HepG2 (cell line): Measurements from ENCODE around the gene RHBDF2. TPM values are rescaled to one million over a fixed set of nuclear protein-coding genes. Genes with fewer than 3 reads are reported as not detected.

ENCODE experiments used
- CBFB ChIP-seq: sonication (generic); formaldehyde crosslinking; IDR thresholded peaks from 2 replicates; pipeline ENCODE4 v1.4.0; 2020; ENCODE audit warnings: missing genetic modification reagents
- HMGA1 ChIP-seq: sonication (generic); formaldehyde crosslinking; conservative IDR thresholded peaks from 2 replicates; pipeline ENCODE4 v1.4.0; 2020; ENCODE audit warnings: missing genetic modification reagents
- JUNB ChIP-seq: sonication (generic); formaldehyde crosslinking; IDR thresholded peaks from 2 replicates; pipeline ENCODE4 v1.8.0; 2022; ENCODE audit warnings: missing genetic modification reagents, mild to moderate bottlenecking, borderline replicate concordance
- SALL1 ChIP-seq: sonication (generic); formaldehyde crosslinking; IDR thresholded peaks from 2 replicates; pipeline ENCODE4 v1.8.0; 2022; ENCODE audit warnings: mild to moderate bottlenecking, missing genetic modification reagents
- TEAD2 ChIP-seq: sonication (generic); formaldehyde crosslinking; IDR thresholded peaks from 2 replicates; pipeline ENCODE4 v1.9.0; 2021; ENCODE audit warnings: missing genetic modification reagents
- ZNF10 ChIP-seq: sonication (generic); formaldehyde crosslinking; IDR thresholded peaks from 2 replicates; pipeline ENCODE4 v1.4.0; 2020; ENCODE audit warnings: mild to moderate bottlenecking, low read depth, missing genetic modification reagents, borderline replicate concordance
- ZNF24 ChIP-seq: fragments of 450-650 bp; IDR thresholded peaks from 2 replicates; pipeline ENCODE4 v1.6.1; 2017; ENCODE audit warnings: antibody characterized with exemption, mild to moderate bottlenecking
- ZNF3 ChIP-seq: IDR thresholded peaks from 2 replicates; pipeline ENCODE4 v1.7.0; 2017; ENCODE audit warnings: inconsistent platforms
- ZNF451 ChIP-seq: sonication (generic); formaldehyde crosslinking; IDR thresholded peaks from 2 replicates; pipeline ENCODE4 v1.5.0; 2020; ENCODE audit warnings: mild to moderate bottlenecking, missing genetic modification reagents
- ZNF567 ChIP-seq: sonication (generic); formaldehyde crosslinking; IDR thresholded peaks from 2 replicates; pipeline ENCODE4 v1.8.1; 2023; ENCODE audit warnings: mild to moderate bottlenecking, missing genetic modification reagents, borderline replicate concordance
- ZNF660 ChIP-seq: sonication (generic); formaldehyde crosslinking; IDR thresholded peaks from 2 replicates; pipeline ENCODE4 v1.5.1; 2020; ENCODE audit warnings: mild to moderate bottlenecking, low read depth, missing genetic modification reagents, borderline replicate concordance
- ZNF709 ChIP-seq: sonication (generic); formaldehyde crosslinking; IDR thresholded peaks from 2 replicates; pipeline ENCODE4 v1.5.0; 2020; ENCODE audit warnings: mild to moderate bottlenecking, missing genetic modification reagents
- polyA plus RNA-seq, 8 experiments: library from polyadenylated mRNA; depleted of rRNA in 3 of 8; stranded (reverse) in 7 of 8; unstranded in 1 of 8; fragments of >200 nt; fragmentation: Illumina TruSeq in 4 of 8; extraction: Trizol in 4 of 8; gene quantifications; 2 replicates each; pipeline versions ENCODE4 v1.2.1 to v1.2.3, GENCODE V29; 2011 to 2016; ENCODE audit warnings: low read depth in 4 of 8, missing spikeins in 1 of 8, mixed read lengths in 1 of 8; ENCODE audit not compliant: insufficient read depth in 1 of 8
- total RNA-seq, 5 experiments: library from RNA; depleted of rRNA; stranded (reverse); fragments of >200 nt; fragmentation: Illumina TruSeq; extraction: Trizol; gene quantifications; 2 replicates each; pipeline ENCODE4 v1.2.3, GENCODE V29; 2016; ENCODE audit warnings: low read depth in 1 of 5
- TF ChIP-seq, protein P1 (sequence below): sonication (generic); formaldehyde crosslinking; IDR thresholded peaks from 2 replicates; pipeline ENCODE4 v1.5.0; 2020; ENCODE audit warnings: mild to moderate bottlenecking, missing genetic modification reagents, borderline replicate concordance
- TF ChIP-seq, protein P2 (sequence below): IDR thresholded peaks from 2 replicates; pipeline ENCODE4 v1.4.0; 2020; ENCODE audit warnings: mild to moderate bottlenecking, missing genetic modification reagents
- TF ChIP-seq, protein P3 (sequence below): sonication (generic); formaldehyde crosslinking; IDR thresholded peaks from 2 replicates; pipeline ENCODE4 v1.9.0; 2021; ENCODE audit warnings: missing genetic modification reagents, borderline replicate concordance
- TF ChIP-seq, protein P4 (sequence below): IDR thresholded peaks from 2 replicates; pipeline ENCODE4 v1.6.1; 2016; ENCODE audit warnings: mild to moderate bottlenecking, missing biosample characterization, missing genetic modification reagents

The RHBDF2 gene
- total and polyA plus RNA-seq, 2 of the 13 experiments (the other 11 are each of a cell fraction or from before 2014, with no cell fraction given): 7.8 to 24.2 TPM

DNA sequence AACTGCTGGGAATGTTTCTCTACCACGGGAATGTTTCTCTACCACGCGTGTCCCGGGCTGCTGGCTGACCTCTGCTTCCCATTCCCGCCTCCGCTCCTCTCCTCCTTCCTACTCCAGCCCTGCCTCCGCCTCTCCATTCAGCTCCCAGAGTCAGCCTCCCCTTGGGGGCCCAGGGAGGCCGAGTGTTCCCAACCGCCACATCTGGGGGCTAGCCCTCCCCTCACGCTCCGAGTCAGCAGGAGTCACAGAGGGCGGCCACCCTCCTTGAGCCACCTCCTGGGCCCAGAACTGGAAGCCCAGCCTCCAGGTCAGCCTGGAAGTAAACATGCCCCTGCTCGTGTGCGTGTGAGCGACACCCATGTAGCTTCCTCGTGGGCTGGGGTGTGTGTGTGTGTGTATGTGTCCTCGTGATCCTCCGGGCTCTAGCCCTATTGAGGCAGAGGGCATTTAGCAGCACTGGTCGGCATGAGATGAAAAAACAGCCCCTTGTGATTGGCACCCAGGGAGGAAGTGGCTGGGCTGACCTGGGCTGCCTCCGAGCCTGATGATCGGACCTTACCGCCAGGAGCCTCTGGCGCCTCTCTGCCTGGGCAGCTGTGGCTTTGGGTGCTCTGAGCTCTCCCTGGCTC lies 29.0 kb upstream of the RHBDF2 start (continued):
- TF ChIP-seq HMGA1 (CRISPR knock-in tag) (no peak), JUNB (CRISPR knock-in tag) (no peak), ZNF10 (CRISPR knock-in tag) (0 out of 2 replicates have a peak, but pooled peaks have one; percentile 71), ZNF24 (no peak), ZNF660 (CRISPR knock-in tag) (no peak), ZNF709 (CRISPR knock-in tag) (no peak), CBFB (CRISPR knock-in tag) (no peak), TEAD2 (CRISPR knock-in tag) (no peak), ZNF451 (CRISPR knock-in tag) (no peak), ZNF3 (CRISPR knock-in tag) (no peak), SALL1 (CRISPR knock-in tag) (peak; percentile 31; the same call in 1 of the 2 replicates), ZNF567 (CRISPR knock-in tag) (no peak)
- TF ChIP-seq, protein P1, sequence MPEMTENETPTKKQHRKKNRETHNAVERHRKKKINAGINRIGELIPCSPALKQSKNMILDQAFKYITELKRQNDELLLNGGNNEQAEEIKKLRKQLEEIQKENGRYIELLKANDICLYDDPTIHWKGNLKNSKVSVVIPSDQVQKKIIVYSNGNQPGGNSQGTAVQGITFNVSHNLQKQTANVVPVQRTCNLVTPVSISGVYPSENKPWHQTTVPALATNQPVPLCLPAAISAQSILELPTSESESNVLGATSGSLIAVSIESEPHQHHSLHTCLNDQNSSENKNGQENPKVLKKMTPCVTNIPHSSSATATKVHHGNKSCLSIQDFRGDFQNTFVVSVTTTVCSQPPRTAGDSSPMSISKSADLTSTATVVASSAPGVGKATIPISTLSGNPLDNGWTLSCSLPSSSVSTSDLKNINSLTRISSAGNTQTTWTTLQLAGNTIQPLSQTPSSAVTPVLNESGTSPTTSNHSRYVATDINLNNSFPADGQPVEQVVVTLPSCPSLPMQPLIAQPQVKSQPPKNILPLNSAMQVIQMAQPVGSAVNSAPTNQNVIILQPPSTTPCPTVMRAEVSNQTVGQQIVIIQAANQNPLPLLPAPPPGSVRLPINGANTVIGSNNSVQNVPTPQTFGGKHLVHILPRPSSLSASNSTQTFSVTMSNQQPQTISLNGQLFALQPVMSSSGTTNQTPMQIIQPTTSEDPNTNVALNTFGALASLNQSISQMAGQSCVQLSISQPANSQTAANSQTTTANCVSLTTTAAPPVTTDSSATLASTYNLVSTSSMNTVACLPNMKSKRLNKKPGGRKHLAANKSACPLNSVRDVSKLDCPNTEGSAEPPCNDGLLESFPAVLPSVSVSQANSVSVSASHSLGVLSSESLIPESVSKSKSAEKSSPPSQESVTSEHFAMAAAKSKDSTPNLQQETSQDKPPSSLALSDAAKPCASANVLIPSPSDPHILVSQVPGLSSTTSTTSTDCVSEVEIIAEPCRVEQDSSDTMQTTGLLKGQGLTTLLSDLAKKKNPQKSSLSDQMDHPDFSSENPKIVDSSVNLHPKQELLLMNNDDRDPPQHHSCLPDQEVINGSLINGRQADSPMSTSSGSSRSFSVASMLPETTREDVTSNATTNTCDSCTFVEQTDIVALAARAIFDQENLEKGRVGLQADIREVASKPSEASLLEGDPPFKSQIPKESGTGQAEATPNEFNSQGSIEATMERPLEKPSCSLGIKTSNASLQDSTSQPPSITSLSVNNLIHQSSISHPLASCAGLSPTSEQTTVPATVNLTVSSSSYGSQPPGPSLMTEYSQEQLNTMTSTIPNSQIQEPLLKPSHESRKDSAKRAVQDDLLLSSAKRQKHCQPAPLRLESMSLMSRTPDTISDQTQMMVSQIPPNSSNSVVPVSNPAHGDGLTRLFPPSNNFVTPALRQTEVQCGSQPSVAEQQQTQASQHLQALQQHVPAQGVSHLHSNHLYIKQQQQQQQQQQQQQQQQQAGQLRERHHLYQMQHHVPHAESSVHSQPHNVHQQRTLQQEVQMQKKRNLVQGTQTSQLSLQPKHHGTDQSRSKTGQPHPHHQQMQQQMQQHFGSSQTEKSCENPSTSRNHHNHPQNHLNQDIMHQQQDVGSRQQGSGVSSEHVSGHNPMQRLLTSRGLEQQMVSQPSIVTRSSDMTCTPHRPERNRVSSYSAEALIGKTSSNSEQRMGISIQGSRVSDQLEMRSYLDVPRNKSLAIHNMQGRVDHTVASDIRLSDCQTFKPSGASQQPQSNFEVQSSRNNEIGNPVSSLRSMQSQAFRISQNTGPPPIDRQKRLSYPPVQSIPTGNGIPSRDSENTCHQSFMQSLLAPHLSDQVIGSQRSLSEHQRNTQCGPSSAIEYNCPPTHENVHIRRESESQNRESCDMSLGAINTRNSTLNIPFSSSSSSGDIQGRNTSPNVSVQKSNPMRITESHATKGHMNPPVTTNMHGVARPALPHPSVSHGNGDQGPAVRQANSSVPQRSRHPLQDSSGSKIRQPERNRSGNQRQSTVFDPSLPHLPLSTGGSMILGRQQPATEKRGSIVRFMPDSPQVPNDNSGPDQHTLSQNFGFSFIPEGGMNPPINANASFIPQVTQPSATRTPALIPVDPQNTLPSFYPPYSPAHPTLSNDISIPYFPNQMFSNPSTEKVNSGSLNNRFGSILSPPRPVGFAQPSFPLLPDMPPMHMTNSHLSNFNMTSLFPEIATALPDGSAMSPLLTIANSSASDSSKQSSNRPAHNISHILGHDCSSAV (CRISPR knock-in tag): no peak
- TF ChIP-seq, protein P2, sequence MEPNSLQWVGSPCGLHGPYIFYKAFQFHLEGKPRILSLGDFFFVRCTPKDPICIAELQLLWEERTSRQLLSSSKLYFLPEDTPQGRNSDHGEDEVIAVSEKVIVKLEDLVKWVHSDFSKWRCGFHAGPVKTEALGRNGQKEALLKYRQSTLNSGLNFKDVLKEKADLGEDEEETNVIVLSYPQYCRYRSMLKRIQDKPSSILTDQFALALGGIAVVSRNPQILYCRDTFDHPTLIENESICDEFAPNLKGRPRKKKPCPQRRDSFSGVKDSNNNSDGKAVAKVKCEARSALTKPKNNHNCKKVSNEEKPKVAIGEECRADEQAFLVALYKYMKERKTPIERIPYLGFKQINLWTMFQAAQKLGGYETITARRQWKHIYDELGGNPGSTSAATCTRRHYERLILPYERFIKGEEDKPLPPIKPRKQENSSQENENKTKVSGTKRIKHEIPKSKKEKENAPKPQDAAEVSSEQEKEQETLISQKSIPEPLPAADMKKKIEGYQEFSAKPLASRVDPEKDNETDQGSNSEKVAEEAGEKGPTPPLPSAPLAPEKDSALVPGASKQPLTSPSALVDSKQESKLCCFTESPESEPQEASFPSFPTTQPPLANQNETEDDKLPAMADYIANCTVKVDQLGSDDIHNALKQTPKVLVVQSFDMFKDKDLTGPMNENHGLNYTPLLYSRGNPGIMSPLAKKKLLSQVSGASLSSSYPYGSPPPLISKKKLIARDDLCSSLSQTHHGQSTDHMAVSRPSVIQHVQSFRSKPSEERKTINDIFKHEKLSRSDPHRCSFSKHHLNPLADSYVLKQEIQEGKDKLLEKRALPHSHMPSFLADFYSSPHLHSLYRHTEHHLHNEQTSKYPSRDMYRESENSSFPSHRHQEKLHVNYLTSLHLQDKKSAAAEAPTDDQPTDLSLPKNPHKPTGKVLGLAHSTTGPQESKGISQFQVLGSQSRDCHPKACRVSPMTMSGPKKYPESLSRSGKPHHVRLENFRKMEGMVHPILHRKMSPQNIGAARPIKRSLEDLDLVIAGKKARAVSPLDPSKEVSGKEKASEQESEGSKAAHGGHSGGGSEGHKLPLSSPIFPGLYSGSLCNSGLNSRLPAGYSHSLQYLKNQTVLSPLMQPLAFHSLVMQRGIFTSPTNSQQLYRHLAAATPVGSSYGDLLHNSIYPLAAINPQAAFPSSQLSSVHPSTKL (CRISPR knock-in tag): peak; percentile 3; the same call in 1 of the 2 replicates
- TF ChIP-seq, protein P3, sequence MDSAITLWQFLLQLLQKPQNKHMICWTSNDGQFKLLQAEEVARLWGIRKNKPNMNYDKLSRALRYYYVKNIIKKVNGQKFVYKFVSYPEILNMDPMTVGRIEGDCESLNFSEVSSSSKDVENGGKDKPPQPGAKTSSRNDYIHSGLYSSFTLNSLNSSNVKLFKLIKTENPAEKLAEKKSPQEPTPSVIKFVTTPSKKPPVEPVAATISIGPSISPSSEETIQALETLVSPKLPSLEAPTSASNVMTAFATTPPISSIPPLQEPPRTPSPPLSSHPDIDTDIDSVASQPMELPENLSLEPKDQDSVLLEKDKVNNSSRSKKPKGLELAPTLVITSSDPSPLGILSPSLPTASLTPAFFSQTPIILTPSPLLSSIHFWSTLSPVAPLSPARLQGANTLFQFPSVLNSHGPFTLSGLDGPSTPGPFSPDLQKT (CRISPR knock-in tag): no peak
- TF ChIP-seq, protein P4, sequence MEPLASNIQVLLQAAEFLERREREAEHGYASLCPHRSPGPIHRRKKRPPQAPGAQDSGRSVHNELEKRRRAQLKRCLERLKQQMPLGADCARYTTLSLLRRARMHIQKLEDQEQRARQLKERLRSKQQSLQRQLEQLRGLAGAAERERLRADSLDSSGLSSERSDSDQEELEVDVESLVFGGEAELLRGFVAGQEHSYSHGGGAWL (CRISPR knock-in tag): no peak; the same call in 1 of the 2 replicates
